Effector CD8-positive, alpha-beta T cell (primary cell): ENCODE data around the gene VWA8.
A peak's percentile ranks its signal among the peaks of the same experiment; 100 is the strongest.

ENCODE experiments used
- DNase-seq: peaks from one replicate; lab custom pipeline; 2025; lab: John Stamatoyannopoulos, UW

Gene VWA8

GRCh38 chr13:41691274-41691673 is 269.6 kb downstream of the VWA8 start:
- no peak for DNase-seq

DNA sequence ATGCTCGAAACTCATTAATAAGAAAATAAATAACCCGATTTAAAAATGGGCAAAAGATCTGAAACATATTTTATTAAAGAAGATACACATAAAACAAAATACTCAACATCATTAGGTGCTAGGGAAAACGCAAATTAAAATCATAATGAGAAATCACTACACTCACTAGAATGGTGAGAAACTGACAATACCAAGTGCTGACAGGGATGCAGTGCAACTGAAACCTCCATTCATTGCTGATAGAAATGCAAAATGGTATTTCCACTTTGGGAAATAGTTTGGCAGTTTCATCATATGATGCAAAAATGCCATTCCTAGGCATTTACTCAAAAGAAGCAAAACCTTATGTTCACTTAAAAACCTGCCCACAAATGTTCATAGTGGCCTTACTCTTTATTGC is 278.1 kb downstream of the VWA8 start:
- DNase-seq = no peak

- DNase-seq = no peak
Observed at GRCh38 chr13:41682001-41682400, 278.9 kb downstream of the VWA8 start.

- DNase-seq = no peak
Observed at GRCh38 chr13:41681587-41681986, 279.3 kb downstream of the VWA8 start.

GRCh38 chr13:41680900-41681299 is 280.0 kb downstream of the VWA8 start:
- no peak for DNase-seq

DNA sequence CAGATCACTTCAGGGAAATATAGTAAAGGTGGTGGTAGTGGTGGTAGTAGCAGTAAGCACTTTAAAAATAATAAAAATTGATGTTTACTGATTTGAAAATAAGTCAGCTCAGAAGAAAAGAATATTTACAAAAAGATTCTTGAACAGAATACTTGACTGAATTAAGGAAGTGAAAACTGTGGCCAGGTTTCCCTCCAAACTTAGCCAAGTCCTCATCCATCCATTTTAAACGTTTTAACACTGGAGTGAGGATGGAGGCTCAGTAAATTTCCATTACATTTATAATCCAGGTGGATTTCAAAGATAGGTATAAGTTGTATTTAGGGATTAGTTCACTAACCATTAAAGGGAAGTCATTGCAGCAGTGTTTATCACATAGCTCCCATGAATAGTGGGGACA is 282.1 kb downstream of the VWA8 start:
- DNase-seq = no peak

- no peak for DNase-seq
Observed at GRCh38 chr13:41678249-41678648, 282.7 kb downstream of the VWA8 start.

- DNase-seq = no peak
Observed at GRCh38 chr13:41675306-41675705, 285.6 kb downstream of the VWA8 start.

- DNase-seq = no peak
Observed at GRCh38 chr13:41674246-41674645, 286.7 kb downstream of the VWA8 start.

DNA sequence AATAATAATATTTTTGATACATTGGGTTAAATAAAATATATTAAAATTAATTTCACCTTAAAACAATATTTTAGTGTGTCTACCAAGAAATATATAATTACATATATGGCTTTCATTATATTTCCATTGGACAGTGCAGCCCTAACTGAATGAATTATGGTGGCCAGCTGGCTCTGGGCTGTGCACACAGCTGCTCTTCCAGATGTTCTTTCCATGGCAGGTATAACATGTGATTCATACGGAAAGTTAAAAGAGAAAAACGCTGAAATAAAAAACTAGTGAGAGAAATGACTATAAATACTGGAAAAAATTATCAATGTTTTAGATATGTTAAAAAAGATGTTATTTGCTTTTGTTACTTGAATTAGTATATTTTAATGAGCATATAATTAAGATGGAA is 287.3 kb downstream of the VWA8 start:
- no peak for DNase-seq

DNA sequence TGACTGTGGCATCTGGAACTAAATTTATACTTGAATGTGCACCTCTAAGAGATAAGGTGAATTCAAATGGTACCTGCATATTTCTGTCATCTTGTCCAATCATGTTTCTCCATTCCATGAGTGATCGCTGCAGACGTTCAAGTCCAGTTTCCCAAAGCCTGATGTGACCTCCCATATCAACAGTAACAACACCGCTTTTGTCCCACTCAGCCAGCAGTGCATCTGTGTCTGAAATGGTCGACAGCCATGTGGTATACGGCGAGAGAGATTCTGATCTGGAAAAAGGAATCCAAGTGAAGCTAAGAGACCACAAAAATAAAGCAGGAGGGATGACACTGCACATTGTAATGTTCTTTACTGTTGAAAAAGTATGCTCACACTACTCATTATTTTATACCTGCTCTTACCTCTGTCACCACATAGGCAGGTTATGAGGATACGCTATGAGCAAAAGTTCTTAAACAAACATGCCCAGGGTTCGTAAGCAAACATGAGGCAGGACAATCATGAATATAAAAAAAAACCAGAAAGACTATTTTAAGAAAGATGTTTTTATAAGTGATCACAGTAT is 290.0 kb downstream of the VWA8 start:
- no peak for DNase-seq

DNA sequence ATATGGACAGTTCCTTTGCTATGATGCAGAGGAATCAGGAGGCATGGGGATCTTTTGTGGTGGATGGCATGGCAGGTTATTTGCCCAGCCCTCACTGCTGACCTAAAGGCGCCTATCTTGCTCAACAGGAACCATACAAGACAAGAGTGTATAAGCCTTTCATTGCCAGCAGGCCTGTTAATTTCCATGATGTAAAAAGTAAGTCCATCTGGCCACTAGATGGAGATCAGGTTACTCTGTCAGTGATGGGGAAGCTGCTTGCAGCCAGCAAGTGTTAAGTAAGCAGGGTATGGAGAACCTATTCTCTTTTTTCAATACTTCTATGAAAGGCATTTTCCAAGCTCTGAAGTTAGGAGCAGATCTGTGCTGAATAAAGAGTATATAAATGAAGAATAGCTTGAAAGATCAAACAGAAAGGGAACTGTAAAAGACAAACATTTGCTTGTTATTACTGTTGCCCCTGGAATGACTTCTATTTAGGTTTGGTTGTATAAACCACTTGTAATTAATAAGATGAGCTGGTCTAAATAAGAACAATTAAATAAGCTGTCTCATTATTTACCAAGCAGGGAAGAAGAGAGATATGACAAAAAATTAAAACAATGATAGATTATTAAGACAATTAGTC is 292.7 kb downstream of the VWA8 start:
- DNase-seq = no peak

DNA sequence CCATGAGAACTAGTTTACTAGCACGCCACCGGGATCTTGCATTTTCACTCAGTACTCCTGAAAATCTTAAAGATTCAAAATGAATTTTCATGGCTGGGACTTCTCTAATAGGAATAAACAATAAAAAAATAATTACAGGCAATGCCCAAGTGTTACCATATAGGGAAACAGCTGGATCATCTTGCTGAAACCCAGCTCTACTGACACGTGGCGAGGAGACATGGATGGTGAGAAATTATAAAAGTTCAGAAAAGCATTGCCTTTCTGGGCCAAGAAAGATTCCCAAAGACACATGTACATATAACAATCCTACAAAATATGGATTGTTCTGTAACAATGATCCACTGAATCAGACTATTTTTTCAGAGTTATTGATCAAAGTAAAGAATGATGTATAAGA is 294.3 kb downstream of the VWA8 start:
- no peak for DNase-seq

DNA sequence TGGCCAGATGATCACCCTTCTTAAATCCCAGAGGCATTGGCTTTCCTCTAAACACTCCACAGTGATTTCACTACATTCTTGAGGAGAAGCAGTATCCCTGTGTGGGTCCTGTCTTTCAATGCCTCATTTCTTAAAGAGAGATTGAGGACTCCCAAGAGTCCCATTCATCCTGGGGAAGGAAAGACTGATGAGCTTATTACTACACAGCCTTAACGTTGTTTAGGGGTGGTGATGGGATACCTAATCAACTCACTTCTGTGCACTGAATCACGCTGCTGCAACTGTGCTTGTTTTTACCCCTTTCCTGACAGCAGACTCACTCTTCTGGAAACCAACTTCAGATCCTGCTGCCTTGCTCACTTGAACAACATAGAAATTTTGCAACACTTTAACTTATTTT is 300.5 kb downstream of the VWA8 start:
- DNase-seq = no peak

DNA sequence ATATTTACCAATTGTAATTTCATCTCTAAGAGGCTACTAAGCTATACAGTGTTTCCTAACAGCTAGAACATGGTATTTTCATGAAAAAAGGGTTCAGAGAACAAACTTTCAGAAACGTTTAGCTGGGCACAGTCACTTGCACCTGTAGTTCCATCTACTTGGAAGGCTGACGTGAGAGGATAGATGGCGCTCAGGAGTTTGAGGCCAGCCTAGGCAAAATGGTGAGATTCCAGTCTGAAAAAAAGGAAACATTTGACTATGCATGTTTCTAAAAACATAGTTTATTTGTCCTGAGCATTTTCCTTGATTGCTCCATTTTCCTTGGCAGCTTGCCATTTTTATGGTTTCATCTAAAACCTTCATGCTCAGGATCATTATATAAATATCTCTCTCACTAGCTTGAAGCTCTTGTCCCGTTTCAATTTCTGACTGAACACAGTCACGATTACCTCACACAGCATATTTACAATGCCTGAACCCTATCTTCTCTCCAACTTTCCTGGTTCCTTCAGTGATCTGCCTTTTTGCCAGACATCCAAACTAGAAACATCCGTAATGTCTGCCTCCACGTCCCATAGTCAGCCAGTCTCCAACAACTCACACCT is 302.8 kb downstream of the VWA8 start:
- no peak for DNase-seq

- no peak for DNase-seq
Observed at GRCh38 chr13:41655997-41656396, 304.9 kb downstream of the VWA8 start.

- no peak for DNase-seq
Observed at GRCh38 chr13:41654796-41655195, 306.1 kb downstream of the VWA8 start.

DNA sequence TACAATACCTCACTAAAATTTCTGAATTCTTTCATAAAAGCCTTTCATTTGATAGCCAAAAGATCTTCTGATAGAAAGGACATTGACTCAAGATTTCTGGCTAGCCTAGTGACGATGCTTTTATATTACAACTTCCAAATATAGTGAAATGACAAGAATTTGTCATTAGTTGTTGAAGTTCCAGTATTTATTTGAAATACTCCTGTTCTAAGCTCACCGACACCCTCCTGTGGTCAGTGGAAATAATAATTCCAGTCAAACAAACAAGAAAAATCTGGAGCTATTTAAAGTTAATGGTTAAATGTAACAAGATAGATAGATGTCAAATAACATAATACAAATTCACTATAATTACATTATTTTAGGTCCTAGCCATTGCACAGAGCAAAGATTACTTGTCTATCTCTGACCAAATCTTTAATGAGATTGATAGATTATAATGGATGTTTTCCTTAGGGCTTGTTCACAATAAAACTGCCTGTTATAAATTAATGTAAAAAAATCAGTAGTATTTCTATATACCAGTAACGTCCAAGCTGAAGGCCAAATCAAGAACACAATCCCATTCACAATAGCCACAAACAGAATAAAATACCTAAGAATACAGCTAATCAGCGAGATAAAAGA is 308.1 kb downstream of the VWA8 start:
- peak; percentile 3 for DNase-seq

GRCh38 chr13:41651413-41652058 is 309.4 kb downstream of the VWA8 start:
- no peak for DNase-seq

GRCh38 chr13:41650706-41651105 is 310.2 kb downstream of the VWA8 start:
- DNase-seq = no peak

GRCh38 chr13:41649659-41650058 is 311.2 kb downstream of the VWA8 start:
- no peak for DNase-seq

DNA sequence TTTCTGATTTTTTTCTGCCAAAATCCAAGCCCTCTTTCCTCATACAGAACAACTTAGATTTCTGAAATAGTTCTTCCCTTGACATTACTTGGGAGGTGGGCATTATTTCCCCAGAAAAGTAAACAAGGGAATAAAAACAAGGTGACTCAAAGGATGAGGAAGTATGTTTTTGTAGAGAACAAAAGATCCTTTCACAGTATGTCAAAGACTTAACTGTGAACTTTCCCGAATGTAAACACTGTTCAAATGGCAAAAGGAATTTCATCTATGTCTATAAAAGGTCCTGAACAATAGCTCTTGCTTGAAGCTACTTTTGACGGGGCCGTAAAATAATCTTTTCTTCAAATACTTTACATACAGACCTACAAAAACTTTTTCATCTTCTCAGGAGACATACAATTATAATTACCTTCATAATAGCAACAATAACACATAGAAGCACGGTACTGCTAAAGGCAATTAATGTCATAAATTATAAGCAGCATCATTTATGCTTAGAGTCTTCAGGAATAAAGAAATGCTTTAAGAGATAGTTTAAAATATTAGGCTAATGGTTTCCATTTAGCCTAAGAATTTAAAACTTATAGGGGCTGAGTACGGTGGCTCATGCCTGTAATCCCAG is 312.5 kb downstream of the VWA8 start:
- no peak for DNase-seq
